ENCODE measurements around the gene COLEC12. TPM values are rescaled to one million over a fixed set of nuclear protein-coding genes. Genes with fewer than 3 reads are reported as not detected.
A peak's percentile ranks its signal among the peaks of the same experiment; 100 is the strongest.

The COLEC12 gene
- total RNA-seq, 2 experiments from 2014 or later: not detected

DNA sequence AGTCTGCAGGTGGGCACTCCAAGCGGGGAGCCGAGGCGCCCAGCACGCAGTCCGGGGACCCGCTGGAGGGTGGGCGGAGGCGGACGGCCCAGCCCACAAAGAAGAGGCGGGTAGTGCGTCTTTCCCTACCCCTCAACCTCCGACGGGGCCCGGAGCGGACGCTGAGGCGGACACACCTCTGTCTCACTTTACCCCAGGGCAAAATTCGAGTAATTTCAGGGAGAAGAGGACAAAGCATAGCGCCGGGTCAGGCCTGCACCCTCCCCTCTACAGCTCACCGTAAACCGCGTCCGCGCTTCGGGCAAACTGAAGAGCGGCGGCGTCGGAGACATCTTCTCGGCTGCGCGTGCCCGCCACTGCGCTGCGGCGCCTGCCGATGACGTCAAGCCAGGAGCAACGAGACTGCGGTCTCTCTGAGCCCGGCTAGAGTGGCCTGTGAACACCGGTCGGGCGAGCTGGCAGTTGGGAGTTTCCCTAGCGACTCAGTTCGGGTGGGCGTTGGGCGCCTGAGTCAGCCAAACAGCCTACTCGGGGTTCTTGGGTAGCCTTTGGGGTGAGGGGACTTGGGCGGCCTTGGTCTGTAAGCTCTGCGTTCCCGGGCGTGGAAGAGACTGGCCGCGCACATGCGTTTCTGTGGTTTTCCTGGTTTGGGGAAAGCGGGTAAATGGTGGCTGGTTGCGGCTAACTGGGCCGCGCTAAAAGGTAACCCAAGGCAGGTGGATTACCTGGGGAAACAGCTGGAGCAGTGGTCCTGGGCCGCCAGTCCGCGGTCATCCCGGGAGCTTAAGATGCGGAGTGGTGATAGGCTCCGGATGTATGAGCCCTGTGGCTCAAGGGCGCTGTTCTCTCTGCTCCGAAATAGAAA lies 232.6 kb downstream of the COLEC12 start, which contains the start of gene THOC1:
Gene THOC1, minus strand, starts transcription at position 360 of the 865 bp plus-strand sequence. Its CDS starts 28 bp downstream, at position 332.
- TF ChIP-seq, protein P1, sequence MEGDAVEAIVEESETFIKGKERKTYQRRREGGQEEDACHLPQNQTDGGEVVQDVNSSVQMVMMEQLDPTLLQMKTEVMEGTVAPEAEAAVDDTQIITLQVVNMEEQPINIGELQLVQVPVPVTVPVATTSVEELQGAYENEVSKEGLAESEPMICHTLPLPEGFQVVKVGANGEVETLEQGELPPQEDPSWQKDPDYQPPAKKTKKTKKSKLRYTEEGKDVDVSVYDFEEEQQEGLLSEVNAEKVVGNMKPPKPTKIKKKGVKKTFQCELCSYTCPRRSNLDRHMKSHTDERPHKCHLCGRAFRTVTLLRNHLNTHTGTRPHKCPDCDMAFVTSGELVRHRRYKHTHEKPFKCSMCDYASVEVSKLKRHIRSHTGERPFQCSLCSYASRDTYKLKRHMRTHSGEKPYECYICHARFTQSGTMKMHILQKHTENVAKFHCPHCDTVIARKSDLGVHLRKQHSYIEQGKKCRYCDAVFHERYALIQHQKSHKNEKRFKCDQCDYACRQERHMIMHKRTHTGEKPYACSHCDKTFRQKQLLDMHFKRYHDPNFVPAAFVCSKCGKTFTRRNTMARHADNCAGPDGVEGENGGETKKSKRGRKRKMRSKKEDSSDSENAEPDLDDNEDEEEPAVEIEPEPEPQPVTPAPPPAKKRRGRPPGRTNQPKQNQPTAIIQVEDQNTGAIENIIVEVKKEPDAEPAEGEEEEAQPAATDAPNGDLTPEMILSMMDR (IDR thresholded peaks at IDR 0.05): no peak
- peak within 1 kb of the TSS; percentile 98 for H3K4me3 Mint-ChIP-seq

DNA sequence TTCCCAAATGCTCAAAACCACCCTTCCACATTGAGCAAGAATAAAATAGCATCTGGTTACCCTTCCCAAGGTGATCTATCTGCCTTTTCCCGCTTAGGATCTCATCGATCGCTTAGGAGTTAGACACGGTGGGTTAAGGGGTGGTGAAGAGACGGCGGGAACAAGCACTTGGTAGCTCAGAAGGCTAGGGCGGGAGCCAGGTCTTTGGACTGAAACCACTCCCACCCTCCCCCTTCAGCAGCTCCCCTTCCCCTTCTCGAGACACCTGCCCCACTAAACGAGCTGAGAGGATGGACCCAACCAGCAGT lies 233.2 kb downstream of the COLEC12 start:
- H3K4me1 ChIP-seq (ENCODE audit: insufficient read depth, low read length): peaks cover 24% of the 10 kb centered on the region
- Mint-ChIP-seq H3K4me1 (ENCODE audit: low read depth) (peaks cover 44% of the 10 kb centered on the region), H3K4me3 (peak overlapping the region; percentile 98), H3K9me3 (no peaks in the 10 kb centered on the region), H3K27ac (peak overlapping the region; percentile 100), H3K27me3 (no peaks in the 10 kb centered on the region), H3K36me3 (ENCODE audit: low read depth) (peaks cover 52% of the 10 kb centered on the region)
- ATAC-seq (ENCODE audit: poor library complexity) (no peak), DNase-seq (no peak)
- intact Hi-C loops (cut with DNase I, micrococcal nuclease): loop anchor here (5.0 to 10.0 kb wide), 4 partner anchors 63 to 547 kb away; partner anchors contain the start of gene YES1 (in 1 of the 2)
- H3K36me3 ChIP-seq (ENCODE audit: insufficient read depth, low read length): peaks cover 23% of the 10 kb centered on the region
- H3K4me3 ChIP-seq (ENCODE audit: low read length): peak overlapping the region; percentile 99
- no peaks in the 10 kb centered on the region for H3K9me3 ChIP-seq (ENCODE audit: control insufficient read depth in 1 of 2, insufficient read depth in 1 of 2, low read length in 2 of 2)
- ChIA-PET CTCF (interaction anchor here (1.2 kb wide), 1 partner anchor 107 kb away, joined by 3 read pairs; no protein-coding TSS in a partner anchor), POLR2A (interaction anchor here (1.1 to 2.5 kb wide), 4 partner anchors 8 to 546 kb away, joined by 3 to 51 read pairs (median 4); partner anchors contain the start of gene USP14)
- TF ChIP-seq, protein P1 (IDR thresholded peaks at IDR 0.05): no peak
- H3K27me3 ChIP-seq (ENCODE audit: control insufficient read depth in 1 of 2, insufficient read depth in 2 of 2, low read length in 2 of 2): no peaks in the 10 kb centered on the region
- H3K27ac ChIP-seq (ENCODE audit: low read depth in 1 of 2, low read length in 2 of 2): peak overlapping the region; percentile 97 to 98

More for the DNA sequence above, 232.6 kb downstream of the COLEC12 start, which contains the start of gene THOC1:
- CTCF ChIA-PET: interaction anchor here (1.2 to 1.4 kb wide), 2 partner anchors 91 to 107 kb away, joined by 3 to 4 read pairs; no protein-coding TSS in a partner anchor
- H3K36me3 Mint-ChIP-seq (ENCODE audit: low read depth): peaks cover 46% of the 10 kb centered on the region
- peaks cover 44% of the 10 kb centered on the region for H3K4me1 Mint-ChIP-seq (ENCODE audit: low read depth)
- H3K4me3 ChIP-seq (ENCODE audit: low read length): peak within 1 kb of the TSS; percentile 99
- H3K9me3 ChIP-seq (ENCODE audit: control insufficient read depth in 1 of 2, insufficient read depth in 1 of 2, low read length in 2 of 2): no peaks in the 10 kb centered on the region
- H3K27ac Mint-ChIP-seq: peak within 1 kb of the TSS; percentile 100
- peaks cover 24% of the 10 kb centered on the region for H3K4me1 ChIP-seq (ENCODE audit: insufficient read depth, low read length)
- H3K27me3 ChIP-seq (ENCODE audit: control insufficient read depth in 1 of 2, insufficient read depth in 2 of 2, low read length in 2 of 2): no peaks in the 10 kb centered on the region
- peak; percentile 89 for ATAC-seq (ENCODE audit: poor library complexity)
- no peaks in the 10 kb centered on the region for H3K27me3 Mint-ChIP-seq
- peaks cover 18% of the 10 kb centered on the region for H3K36me3 ChIP-seq (ENCODE audit: insufficient read depth, low read length)
- intact Hi-C loops (cut with DNase I, micrococcal nuclease): loop anchor here (1.0 to 10.0 kb wide), 8 partner anchors 63 to 547 kb away; partner anchors contain the start of genes CLUL1 (in 1 of the 2), USP14 (in 1 of the 2) and YES1 (in 1 of the 2)
- H3K27ac ChIP-seq (ENCODE audit: low read depth in 1 of 2, low read length in 2 of 2): peak within 1 kb of the TSS; percentile 97 to 98
- peak; percentile 85 to 97 (median 92) for DNase-seq
- H3K9me3 Mint-ChIP-seq: no peaks in the 10 kb centered on the region
- POLR2A ChIA-PET: interaction anchor here (0.6 to 2.5 kb wide), 11 partner anchors 9 to 545 kb away, joined by 3 to 51 read pairs (median 4); partner anchors contain the start of gene USP14

Other genes starting within 250 kb of the COLEC12 start
- gene THOC1, start 232.7 kb downstream of the COLEC12 start, total RNA-seq: 10 to 100 TPM; 92.9 to 96.5 TPM
- gene CETN1, start 79.7 kb upstream of the COLEC12 start, total RNA-seq: not detected
- not detected for gene CLUL1, start 96.3 kb upstream of the COLEC12 start, total RNA-seq
- gene TYMS, start 157.0 kb upstream of the COLEC12 start, total RNA-seq: 1 to 10 TPM; 1.1 to 1.5 TPM
- gene ENOSF1, start 211.9 kb upstream of the COLEC12 start, total RNA-seq: 10 to 100 TPM; 37.8 to 40.1 TPM

Data from CD4-positive, alpha-beta T cell (primary cell).